GM21423 (cell line): ENCODE measurements around the gene SLC2A10.

Source experiments
- ATAC-seq: cut with Tn5 transposase; IDR thresholded peaks from one replicate; pipeline ENCODE4 v1.9.1; 2021; ENCODE audit warnings: mild to moderate bottlenecking, moderate library complexity; ENCODE audit not compliant: unreplicated experiment

Gene SLC2A10

DNA sequence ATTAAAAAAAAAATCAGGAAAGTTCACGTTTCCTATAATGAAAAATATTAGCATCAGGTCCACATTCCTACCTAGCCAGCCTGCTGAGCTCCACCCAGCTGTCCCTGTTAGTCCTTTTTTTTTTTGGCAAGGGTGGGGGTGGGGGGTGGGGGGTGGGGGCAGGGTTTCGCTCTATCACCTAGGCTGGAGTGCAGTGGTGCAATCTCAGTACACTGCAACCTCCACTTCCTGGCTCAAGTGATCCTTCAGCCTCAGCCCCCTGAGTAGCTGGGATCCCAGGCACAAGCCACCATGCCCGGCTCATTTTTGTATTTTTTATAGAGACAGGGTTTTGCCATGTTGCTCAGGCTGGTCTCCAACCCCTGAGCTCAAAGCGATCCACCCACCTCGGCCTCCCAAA, 7.5 kb upstream of the SLC2A10 start:
- no peak for ATAC-seq

DNA sequence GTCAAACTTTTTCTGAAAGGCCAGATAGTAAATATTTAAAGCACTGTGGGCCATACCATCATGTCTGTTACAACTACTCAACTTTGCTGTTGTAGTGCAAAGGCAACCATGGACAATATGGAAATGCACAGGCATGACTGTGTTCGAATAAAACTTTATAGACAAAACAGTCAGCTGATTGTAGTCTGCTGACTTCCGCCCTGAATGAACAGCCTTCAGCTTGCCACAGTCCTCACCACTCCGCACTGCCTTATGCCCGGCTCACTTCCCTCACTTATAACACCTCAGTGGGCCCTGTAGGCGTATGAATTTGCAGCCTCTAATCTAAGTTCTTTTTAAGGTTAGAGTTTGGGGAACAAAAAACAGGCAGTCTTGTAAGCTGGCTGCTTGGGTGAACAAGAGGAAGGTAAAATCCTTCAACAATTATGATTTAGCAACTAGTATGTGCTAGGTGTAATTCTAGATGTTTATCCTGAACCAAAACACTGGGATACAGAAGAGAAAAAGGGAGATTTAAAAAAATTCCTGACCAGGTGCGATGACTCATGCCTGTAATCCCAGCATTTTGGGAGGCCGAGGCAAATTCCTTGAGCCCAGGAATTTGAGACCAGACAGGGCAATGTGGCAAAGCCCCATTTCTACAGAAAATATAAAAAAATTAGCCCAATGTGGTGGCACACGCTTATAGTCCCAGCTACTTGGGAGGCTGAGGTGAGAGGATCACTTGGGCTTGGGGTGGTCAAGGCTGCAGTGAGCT, 6.8 kb upstream of the SLC2A10 start:
- ATAC-seq = no peak

GRCh38 chr20:46703435-46703834, 6.0 kb upstream of the SLC2A10 start:
- ATAC-seq = no peak

- ATAC-seq = no peak
These were observed 4.6 kb upstream of the SLC2A10 start for GRCh38 chr20:46704714-46705377.

GRCh38 chr20:46705378-46705729, 4.1 kb upstream of the SLC2A10 start:
- ATAC-seq = no peak

- no peak for ATAC-seq
These were observed 3.2 kb upstream of the SLC2A10 start for GRCh38 chr20:46706242-46706641.

DNA sequence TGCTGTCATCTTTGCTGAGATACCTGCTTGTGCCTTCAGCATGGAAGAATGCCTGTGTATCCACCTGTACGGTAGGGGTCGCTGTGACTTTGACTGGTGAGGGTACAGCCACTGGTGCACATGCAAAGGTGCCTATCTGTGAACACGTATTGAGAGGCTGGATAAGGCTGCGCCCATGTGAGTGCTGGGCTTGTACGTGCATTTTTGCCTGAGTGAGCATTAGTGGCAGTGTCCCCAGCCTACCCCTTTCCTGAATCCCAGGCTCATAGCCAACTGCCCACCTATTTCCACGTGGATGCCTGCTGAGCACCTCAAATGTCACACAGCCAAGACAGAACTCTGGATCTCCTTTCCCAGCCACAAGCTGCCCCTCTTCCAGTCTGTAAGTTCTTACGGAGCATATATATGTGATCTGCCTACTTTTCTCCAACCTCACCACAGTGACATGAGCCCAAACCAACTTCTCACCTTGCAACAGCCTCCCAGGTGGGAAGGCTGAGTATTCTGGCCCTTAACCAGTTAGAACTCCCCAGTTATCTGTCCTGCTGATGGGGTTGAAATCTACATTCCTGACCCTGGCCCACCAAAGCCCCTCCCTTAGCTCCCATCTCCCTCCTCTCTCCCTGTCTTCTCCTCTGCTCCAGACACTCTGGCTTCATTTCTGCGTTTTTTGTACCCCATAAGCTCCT, 1.1 kb upstream of the SLC2A10 start:
- ATAC-seq = no peak

GRCh38 chr20:46709055-46709458, 392 bp upstream of the SLC2A10 start:
- no peak for ATAC-seq

GRCh38 chr20:46710153-46710913, 884 bp downstream of the SLC2A10 start:
- ATAC-seq = no peak

- no peak for ATAC-seq
These were observed 2.7 kb downstream of the SLC2A10 start for GRCh38 chr20:46712056-46712636.

DNA sequence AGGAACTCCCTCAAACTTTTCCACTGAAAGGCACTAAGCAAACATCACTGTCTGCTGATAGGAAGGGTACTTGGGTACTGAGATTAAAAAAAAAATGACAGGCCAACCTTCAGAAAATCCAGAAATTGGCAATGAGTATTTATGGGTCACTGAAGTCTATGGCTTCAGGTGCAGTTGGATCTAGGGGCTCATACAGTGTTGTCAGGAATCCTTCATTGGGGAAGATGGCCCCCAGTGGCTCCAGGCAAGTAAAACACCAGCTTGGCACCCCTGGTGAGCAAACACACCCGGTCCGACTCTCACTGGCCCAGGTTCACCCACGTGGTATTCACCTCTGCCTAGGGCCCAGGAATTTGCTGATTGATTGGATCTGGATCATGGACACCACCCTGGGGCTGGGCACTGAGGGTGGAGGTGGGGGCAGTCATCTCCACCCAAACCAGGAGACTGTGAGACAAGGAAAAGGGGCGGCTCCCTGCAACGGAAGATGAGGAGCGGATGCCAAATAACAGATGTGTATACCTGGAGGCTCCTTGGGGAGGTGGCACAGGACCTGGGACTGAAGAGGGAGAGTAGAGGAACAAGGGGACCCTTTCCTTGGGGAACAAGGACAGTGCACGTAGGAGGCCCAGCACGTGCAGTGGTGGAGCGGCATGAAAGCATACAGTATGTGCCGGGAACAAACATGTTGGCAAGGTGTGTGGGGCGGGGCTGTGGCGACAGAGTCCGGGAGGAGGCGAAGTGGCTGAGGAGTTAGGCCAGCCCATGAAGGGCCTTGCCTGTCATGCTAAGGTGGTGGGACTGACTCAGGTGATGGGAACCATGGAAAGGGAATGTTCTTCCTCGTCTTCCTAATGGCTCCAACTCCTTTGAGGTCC, 4.7 kb downstream of the SLC2A10 start:
- no peak for ATAC-seq

GRCh38 chr20:46715292-46715756, 5.9 kb downstream of the SLC2A10 start:
- ATAC-seq = no peak

GRCh38 chr20:46717818-46718541, 8.5 kb downstream of the SLC2A10 start:
- ATAC-seq = no peak

- ATAC-seq = no peak
These were observed 10.6 kb downstream of the SLC2A10 start for GRCh38 chr20:46720019-46720418.

DNA sequence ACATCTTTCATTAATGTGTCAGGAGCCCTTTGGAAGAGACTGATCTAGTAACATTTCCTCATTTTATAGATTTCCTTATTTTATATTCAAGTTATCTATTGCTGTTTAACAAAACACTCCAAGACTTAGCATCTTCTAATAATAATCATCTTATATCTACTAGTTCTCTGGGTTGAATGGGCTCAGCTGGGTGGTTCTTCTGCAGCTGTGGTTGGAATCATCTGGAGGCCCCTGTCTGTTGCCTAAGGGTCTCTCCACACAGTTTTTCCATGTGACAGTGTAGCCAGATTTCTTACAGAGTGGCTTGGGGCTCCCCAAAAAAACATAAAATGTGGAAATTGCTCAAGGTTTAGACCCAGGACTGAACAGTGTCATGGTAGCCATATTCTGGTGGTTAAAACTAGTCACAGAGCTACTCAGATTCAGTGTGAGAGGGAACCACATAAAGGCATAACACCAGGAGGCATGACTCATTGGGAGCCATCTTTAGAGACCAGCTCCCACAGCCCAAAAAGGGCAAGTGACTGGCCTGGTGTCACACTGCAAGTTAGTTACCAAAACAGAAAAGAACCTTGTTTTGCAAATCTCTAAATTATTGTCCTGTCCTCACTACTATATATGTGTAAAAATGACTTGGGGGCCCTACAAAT, 11.5 kb downstream of the SLC2A10 start:
- no peak for ATAC-seq

DNA sequence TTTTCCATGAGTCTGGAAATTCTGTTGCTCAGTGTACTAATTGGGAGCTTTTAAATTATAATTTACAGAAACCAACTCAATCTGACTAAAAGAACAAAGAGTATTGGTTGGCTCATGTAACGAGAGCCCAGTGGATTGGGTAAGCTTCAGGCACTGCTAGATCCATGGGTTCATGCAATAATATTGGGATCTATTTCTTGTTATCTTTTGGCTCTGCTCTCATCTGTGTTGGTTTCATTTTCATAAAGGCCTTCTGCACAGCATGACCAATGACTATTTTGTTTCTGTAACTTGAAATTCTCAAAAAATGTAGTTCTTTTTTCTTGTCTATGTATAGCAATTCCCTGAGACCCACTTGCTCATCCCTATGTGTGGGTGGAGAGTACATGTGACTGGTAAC, 12.0 kb downstream of the SLC2A10 start:
- no peak for ATAC-seq

- ATAC-seq = no peak
These were observed 13.0 kb downstream of the SLC2A10 start for GRCh38 chr20:46722450-46722849.

DNA sequence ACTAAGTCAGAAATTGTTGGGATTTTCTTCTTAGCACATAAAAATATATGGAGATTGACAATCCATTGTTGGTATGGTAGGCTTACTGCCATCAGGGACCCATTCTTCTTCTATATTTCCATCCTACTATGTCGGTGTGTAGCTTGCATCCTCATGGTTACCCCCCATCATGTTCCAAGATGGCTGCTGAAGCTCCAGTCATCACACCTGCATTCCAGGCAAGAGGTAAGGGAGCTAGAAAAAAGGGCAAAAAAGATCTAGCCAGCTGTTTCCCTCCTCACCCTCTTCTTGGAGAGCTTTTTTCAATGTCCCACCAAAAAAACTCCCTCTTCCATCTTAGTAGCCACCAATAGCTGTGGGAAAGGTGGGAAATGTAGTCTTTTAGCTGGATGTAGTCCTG, 13.6 kb downstream of the SLC2A10 start:
- no peak for ATAC-seq
